Measurements from ENCODE around the gene ANKRD24.
A peak's percentile ranks its signal among the peaks of the same experiment; 100 is the strongest.
"Not testable (repeated sequence)": the region's sequence is repeated elsewhere in the genome, so short reads cannot be mapped to it uniquely, and the experiment has no call there.

The ANKRD24 gene

GRCh38 chr19:4182084-4182810, at the start of gene ANKRD24, which contains the start of gene SIRT6:
TSS of gene ANKRD24 (plus strand) at chr19:4182689. CDS start at chr19:4186426, 3,737 bp downstream.
TSS of gene SIRT6 (minus strand) at chr19:4182563. CDS start at chr19:4182539, 24 bp downstream.
- DNase-seq (ENCODE audit: low read depth in 2 of 2), result peak; percentile 95

- DNase-seq (ENCODE audit: low read depth in 2 of 2), result no peak
These were observed 48.1 kb upstream of the ANKRD24 start for GRCh38 chr19:4134351-4134750.

GRCh38 chr19:4135386-4135785, 47.1 kb upstream of the ANKRD24 start:
- DNase-seq (ENCODE audit: low read depth in 2 of 2), result not testable (repeated sequence)

GRCh38 chr19:4136680-4137088, 45.8 kb upstream of the ANKRD24 start:
- DNase-seq (ENCODE audit: low read depth in 2 of 2), result no peak

GRCh38 chr19:4138445-4138844, 44.0 kb upstream of the ANKRD24 start:
- DNase-seq (ENCODE audit: low read depth in 2 of 2), result no peak

- DNase-seq (ENCODE audit: low read depth in 2 of 2), result peak; percentile 71 to 79
These were observed 42.8 kb upstream of the ANKRD24 start for GRCh38 chr19:4139614-4140236.

- DNase-seq (ENCODE audit: low read depth in 2 of 2), result no peak
These were observed 42.2 kb upstream of the ANKRD24 start for GRCh38 chr19:4140237-4140711.

GRCh38 chr19:4142916-4143315, 39.6 kb upstream of the ANKRD24 start:
- DNase-seq (ENCODE audit: low read depth in 2 of 2), result not testable (repeated sequence)

GRCh38 chr19:4144666-4145249, 37.7 kb upstream of the ANKRD24 start:
- DNase-seq (ENCODE audit: low read depth in 2 of 2), result no peak

- no peak for DNase-seq (ENCODE audit: low read depth in 2 of 2)
These were observed 32.8 kb upstream of the ANKRD24 start for GRCh38 chr19:4149518-4150288.

GRCh38 chr19:4151623-4152022, 30.9 kb upstream of the ANKRD24 start:
- no peak for DNase-seq (ENCODE audit: low read depth in 2 of 2)

- no peak for DNase-seq (ENCODE audit: low read depth in 2 of 2)
These were observed 30.1 kb upstream of the ANKRD24 start for GRCh38 chr19:4152241-4152998.

- no peak for DNase-seq (ENCODE audit: low read depth in 2 of 2)
These were observed 27.7 kb upstream of the ANKRD24 start for GRCh38 chr19:4154571-4155312.

GRCh38 chr19:4157164-4157563, 25.3 kb upstream of the ANKRD24 start:
- DNase-seq (ENCODE audit: low read depth in 2 of 2), result no peak

- DNase-seq (ENCODE audit: low read depth in 2 of 2), result not testable (repeated sequence)
These were observed 24.5 kb upstream of the ANKRD24 start for GRCh38 chr19:4157971-4158370.

- no peak for DNase-seq (ENCODE audit: low read depth in 2 of 2)
These were observed 20.9 kb upstream of the ANKRD24 start for GRCh38 chr19:4161415-4162077.

- DNase-seq (ENCODE audit: low read depth in 2 of 2), result no peak
These were observed 18.2 kb upstream of the ANKRD24 start for GRCh38 chr19:4164262-4164661.

GRCh38 chr19:4171676-4172075, 10.8 kb upstream of the ANKRD24 start:
- no peak for DNase-seq (ENCODE audit: low read depth in 2 of 2)

- peak; percentile 34 to 37 for DNase-seq (ENCODE audit: low read depth in 2 of 2)
These were observed 9.5 kb upstream of the ANKRD24 start for GRCh38 chr19:4172861-4173473.
